Chondrocyte (in vitro differentiated cells): Measurements from ENCODE around the gene TBC1D9B. TPM values are rescaled to one million over a fixed set of nuclear protein-coding genes. Genes with fewer than 3 reads are reported as not detected.
"Not testable (repeated sequence)": the region's sequence is repeated elsewhere in the genome, so short reads cannot be mapped to it uniquely, and the experiment has no call there.

Experiments used
- DNase-seq: peaks from one replicate; pipeline ENCODE4 v3.0.0; 2021; ENCODE audit warnings: mixed read lengths, low spot score
- H3K27ac Mint-ChIP-seq: one replicate; pipeline ENCODE4 v1.8.0; 2021; ENCODE audit warnings: mild to moderate bottlenecking, moderate library complexity, mixed read lengths; ENCODE audit not compliant: unreplicated experiment
- H3K27me3 Mint-ChIP-seq: 2 replicates; pipeline ENCODE4 v1.8.0; 2021; ENCODE audit warnings: low read depth, mixed read lengths
- H3K36me3 Mint-ChIP-seq: 2 replicates; pipeline ENCODE4 v1.8.0; 2021; ENCODE audit warnings: low read depth, mixed read lengths
- H3K4me1 Mint-ChIP-seq: 2 replicates; pipeline ENCODE4 v1.8.0; 2021; ENCODE audit warnings: low read depth, mild to moderate bottlenecking, mixed read lengths
- H3K4me3 Mint-ChIP-seq: one replicate; pipeline ENCODE4 v1.8.0; 2021; ENCODE audit warnings: mild to moderate bottlenecking, moderate library complexity, mixed read lengths; ENCODE audit not compliant: unreplicated experiment
- H3K9me3 Mint-ChIP-seq: 2 replicates; pipeline ENCODE4 v1.8.0; 2021; ENCODE audit warnings: low read depth, mixed read lengths
- total RNA-seq: library from RNA; stranded (reverse); gene quantifications from 3 replicates; pipeline ENCODE4 v1.2.1, GENCODE V29; 2021
- TF ChIP-seq, protein P1 (sequence below): fragments of 200-600 bp; sonication (generic); IDR thresholded peaks from 2 replicates; pipeline ENCODE4 v1.5.0; 2021; ENCODE audit warnings: antibody characterized with exemption, mild to moderate bottlenecking, moderate library complexity

Gene TBC1D9B
- total RNA-seq, 1 donor from 2014 or later, result 118 TPM

- TF ChIP-seq, protein P1, sequence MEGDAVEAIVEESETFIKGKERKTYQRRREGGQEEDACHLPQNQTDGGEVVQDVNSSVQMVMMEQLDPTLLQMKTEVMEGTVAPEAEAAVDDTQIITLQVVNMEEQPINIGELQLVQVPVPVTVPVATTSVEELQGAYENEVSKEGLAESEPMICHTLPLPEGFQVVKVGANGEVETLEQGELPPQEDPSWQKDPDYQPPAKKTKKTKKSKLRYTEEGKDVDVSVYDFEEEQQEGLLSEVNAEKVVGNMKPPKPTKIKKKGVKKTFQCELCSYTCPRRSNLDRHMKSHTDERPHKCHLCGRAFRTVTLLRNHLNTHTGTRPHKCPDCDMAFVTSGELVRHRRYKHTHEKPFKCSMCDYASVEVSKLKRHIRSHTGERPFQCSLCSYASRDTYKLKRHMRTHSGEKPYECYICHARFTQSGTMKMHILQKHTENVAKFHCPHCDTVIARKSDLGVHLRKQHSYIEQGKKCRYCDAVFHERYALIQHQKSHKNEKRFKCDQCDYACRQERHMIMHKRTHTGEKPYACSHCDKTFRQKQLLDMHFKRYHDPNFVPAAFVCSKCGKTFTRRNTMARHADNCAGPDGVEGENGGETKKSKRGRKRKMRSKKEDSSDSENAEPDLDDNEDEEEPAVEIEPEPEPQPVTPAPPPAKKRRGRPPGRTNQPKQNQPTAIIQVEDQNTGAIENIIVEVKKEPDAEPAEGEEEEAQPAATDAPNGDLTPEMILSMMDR, result no peak
- DNase-seq, result peak; percentile 68
- H3K9me3 Mint-ChIP-seq, result peaks cover 4% of the 10 kb centered on the region
- no peak overlapping the region for H3K27ac Mint-ChIP-seq
- peaks cover 25% of the 10 kb centered on the region for H3K36me3 Mint-ChIP-seq
- H3K27me3 Mint-ChIP-seq, result no peaks in the 10 kb centered on the region
- no peaks in the 10 kb centered on the region for H3K4me1 Mint-ChIP-seq
- H3K4me3 Mint-ChIP-seq, result no peak overlapping the region
Observed at GRCh38 chr5:179840321-179840720, 67.4 kb downstream of the TBC1D9B start.

GRCh38 chr5:179839328-179840256 lies 68.1 kb downstream of the TBC1D9B start:
- H3K4me3 Mint-ChIP-seq, result no peak overlapping the region
- H3K27ac Mint-ChIP-seq, result peak overlapping the region; percentile 32
- TF ChIP-seq, protein P1, result no peak
- H3K36me3 Mint-ChIP-seq, result peaks cover 22% of the 10 kb centered on the region
- peak; percentile 75 for DNase-seq
- no peaks in the 10 kb centered on the region for H3K4me1 Mint-ChIP-seq
- H3K27me3 Mint-ChIP-seq, result no peaks in the 10 kb centered on the region
- H3K9me3 Mint-ChIP-seq, result no peaks in the 10 kb centered on the region

- Mint-ChIP-seq H3K4me3 (no peak overlapping the region), H3K4me1 (no peaks in the 10 kb centered on the region), H3K9me3 (no peaks in the 10 kb centered on the region), H3K27me3 (no peaks in the 10 kb centered on the region), H3K27ac (peak overlapping the region; percentile 83), H3K36me3 (peaks cover 34% of the 10 kb centered on the region)
- TF ChIP-seq, protein P1, result no peak
- DNase-seq, result peak; percentile 88
Observed at GRCh38 chr5:179837076-179838011, 70.4 kb downstream of the TBC1D9B start.

DNA sequence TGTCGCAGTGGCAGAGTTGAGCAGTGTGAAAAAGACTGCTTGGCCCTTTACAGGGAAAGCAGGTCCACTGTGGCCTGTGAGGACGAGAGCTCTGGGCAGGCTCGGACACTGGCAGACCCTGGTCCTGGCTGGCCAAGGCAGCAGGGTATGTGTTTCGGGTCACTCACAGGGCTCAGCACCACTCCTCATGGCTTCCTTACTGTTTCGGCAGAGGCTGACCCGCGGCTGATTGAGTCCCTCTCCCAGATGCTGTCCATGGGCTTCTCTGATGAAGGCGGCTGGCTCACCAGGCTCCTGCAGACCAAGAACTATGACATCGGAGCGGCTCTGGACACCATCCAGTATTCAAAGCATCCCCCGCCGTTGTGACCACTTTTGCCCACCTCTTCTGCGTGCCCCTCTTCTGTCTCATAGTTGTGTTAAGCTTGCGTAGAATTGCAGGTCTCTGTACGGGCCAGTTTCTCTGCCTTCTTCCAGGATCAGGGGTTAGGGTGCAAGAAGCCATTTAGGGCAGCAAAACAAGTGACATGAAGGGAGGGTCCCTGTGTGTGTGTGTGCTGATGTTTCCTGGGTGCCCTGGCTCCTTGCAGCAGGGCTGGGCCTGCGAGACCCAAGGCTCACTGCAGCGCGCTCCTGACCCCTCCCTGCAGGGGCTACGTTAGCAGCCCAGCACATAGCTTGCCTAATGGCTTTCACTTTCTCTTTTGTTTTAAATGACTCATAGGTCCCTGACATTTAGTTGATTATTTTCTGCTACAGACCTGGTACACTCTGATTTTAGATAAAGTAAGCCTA lies 71.3 kb downstream of the TBC1D9B start:
- Mint-ChIP-seq H3K27me3 (no peaks in the 10 kb centered on the region), H3K4me1 (no peaks in the 10 kb centered on the region), H3K4me3 (no peak overlapping the region), H3K27ac (peak overlapping the region; percentile 83), H3K36me3 (peaks cover 36% of the 10 kb centered on the region), H3K9me3 (no peaks in the 10 kb centered on the region)
- peak; percentile 65 for DNase-seq
- TF ChIP-seq, protein P1, result no peak

- not testable (repeated sequence) for H3K4me1 Mint-ChIP-seq, H3K9me3 Mint-ChIP-seq, H3K27ac Mint-ChIP-seq, H3K27me3 Mint-ChIP-seq, H3K4me3 Mint-ChIP-seq
- peaks cover 46% of the 10 kb centered on the region for H3K36me3 Mint-ChIP-seq
- peak; percentile 74 for DNase-seq
Observed at GRCh38 chr5:179834871-179835270, 72.8 kb downstream of the TBC1D9B start.
